Esophagus squamous epithelium (tissue), 5 donors: ENCODE measurements around the gene SEC31A. TPM values are rescaled to one million over a fixed set of nuclear protein-coding genes. Genes with fewer than 3 reads are reported as not detected.

Source experiments
- DNase-seq: peaks from one replicate; lab custom pipeline; 2025; lab: John Stamatoyannopoulos, UW
- H3K27ac ChIP-seq, 4 donors: fragments of 200-600 bp; sonication (generic); one replicate each; pipeline ENCODE4 v1.5.1; 2016 to 2019; ENCODE audit warnings: mild to moderate bottlenecking in 1 of 4
- H3K27me3 ChIP-seq, 4 donors: fragments of 200-600 bp; sonication (generic); 1 replicate in 3 of 4; 2 replicates in 1 of 4; pipeline versions ENCODE4 v1.5.1 to v1.6.0; 2017 to 2021; ENCODE audit warnings: antibody characterized with exemption in 1 of 4
- H3K36me3 ChIP-seq, 3 donors: fragments of 200-600 bp; sonication (generic); one replicate each; pipeline ENCODE4 v1.5.1; 2016 to 2019
- H3K4me1 ChIP-seq, 3 donors: fragments of 200-600 bp; sonication (generic); one replicate each; pipeline ENCODE4 v1.5.1; 2017 to 2019
- H3K4me3 ChIP-seq, 4 donors: fragments of 200-600 bp; sonication (generic); 1 replicate in 3 of 4; 2 replicates in 1 of 4; pipeline ENCODE4 v1.5.1; 2016 to 2019; ENCODE audit warnings: mild to moderate bottlenecking in 2 of 4, moderate library complexity in 1 of 4
- H3K9me3 ChIP-seq, 3 donors: fragments of 200-600 bp; sonication (generic); one replicate each; pipeline ENCODE4 v1.5.1; 2016 to 2019
- POLR2A ChIP-seq, 4 donors: fragments of 450-650 bp; IDR thresholded peaks; one replicate each; pipeline ENCODE4 v1.6.1; 2017; ENCODE audit warnings: antibody characterized with exemption in 4 of 4, mild to moderate bottlenecking in 4 of 4, moderate library complexity in 3 of 4
- WGBS, 2 donors: methylation state at CpG; one replicate each; pipeline ENCODE4 v1.1.5; 2018; 5-methylcytosine and 5-hydroxymethylcytosine counted together
- intact Hi-C: fragments of 100-400 bp; cut with DNase I; formaldehyde crosslinking; loops from one replicate; pipeline ENCODE4 v1.15.0; 2022
- total RNA-seq, 4 donors: library from RNA; depleted of rRNA; stranded (reverse); fragments of >200 nt; gene quantifications; one replicate each; pipeline ENCODE4 v1.1.0, GENCODE V29; 2016
- TF ChIP-seq, protein P1 (sequence below), 6 experiments: fragments of 450-650 bp in 4 of 6; fragments of 200-600 bp in 2 of 6; sonication (generic) in 2 of 6; IDR thresholded peaks; one replicate each; pipeline ENCODE4 v1.5.1; 2016 to 2019; ENCODE audit warnings: antibody characterized with exemption in 6 of 6, mild to moderate bottlenecking in 4 of 6, moderate library complexity in 4 of 6
- donor health status: DM: yes; HTN: yes; CAD: no.

The SEC31A gene, protein sequence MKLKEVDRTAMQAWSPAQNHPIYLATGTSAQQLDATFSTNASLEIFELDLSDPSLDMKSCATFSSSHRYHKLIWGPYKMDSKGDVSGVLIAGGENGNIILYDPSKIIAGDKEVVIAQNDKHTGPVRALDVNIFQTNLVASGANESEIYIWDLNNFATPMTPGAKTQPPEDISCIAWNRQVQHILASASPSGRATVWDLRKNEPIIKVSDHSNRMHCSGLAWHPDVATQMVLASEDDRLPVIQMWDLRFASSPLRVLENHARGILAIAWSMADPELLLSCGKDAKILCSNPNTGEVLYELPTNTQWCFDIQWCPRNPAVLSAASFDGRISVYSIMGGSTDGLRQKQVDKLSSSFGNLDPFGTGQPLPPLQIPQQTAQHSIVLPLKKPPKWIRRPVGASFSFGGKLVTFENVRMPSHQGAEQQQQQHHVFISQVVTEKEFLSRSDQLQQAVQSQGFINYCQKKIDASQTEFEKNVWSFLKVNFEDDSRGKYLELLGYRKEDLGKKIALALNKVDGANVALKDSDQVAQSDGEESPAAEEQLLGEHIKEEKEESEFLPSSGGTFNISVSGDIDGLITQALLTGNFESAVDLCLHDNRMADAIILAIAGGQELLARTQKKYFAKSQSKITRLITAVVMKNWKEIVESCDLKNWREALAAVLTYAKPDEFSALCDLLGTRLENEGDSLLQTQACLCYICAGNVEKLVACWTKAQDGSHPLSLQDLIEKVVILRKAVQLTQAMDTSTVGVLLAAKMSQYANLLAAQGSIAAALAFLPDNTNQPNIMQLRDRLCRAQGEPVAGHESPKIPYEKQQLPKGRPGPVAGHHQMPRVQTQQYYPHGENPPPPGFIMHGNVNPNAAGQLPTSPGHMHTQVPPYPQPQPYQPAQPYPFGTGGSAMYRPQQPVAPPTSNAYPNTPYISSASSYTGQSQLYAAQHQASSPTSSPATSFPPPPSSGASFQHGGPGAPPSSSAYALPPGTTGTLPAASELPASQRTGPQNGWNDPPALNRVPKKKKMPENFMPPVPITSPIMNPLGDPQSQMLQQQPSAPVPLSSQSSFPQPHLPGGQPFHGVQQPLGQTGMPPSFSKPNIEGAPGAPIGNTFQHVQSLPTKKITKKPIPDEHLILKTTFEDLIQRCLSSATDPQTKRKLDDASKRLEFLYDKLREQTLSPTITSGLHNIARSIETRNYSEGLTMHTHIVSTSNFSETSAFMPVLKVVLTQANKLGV
- total RNA-seq = 100 to 1,000 TPM in 3 of 4 donors, 10 to 100 TPM in 1; 88.8 to 161 (median 128) TPM

DNA sequence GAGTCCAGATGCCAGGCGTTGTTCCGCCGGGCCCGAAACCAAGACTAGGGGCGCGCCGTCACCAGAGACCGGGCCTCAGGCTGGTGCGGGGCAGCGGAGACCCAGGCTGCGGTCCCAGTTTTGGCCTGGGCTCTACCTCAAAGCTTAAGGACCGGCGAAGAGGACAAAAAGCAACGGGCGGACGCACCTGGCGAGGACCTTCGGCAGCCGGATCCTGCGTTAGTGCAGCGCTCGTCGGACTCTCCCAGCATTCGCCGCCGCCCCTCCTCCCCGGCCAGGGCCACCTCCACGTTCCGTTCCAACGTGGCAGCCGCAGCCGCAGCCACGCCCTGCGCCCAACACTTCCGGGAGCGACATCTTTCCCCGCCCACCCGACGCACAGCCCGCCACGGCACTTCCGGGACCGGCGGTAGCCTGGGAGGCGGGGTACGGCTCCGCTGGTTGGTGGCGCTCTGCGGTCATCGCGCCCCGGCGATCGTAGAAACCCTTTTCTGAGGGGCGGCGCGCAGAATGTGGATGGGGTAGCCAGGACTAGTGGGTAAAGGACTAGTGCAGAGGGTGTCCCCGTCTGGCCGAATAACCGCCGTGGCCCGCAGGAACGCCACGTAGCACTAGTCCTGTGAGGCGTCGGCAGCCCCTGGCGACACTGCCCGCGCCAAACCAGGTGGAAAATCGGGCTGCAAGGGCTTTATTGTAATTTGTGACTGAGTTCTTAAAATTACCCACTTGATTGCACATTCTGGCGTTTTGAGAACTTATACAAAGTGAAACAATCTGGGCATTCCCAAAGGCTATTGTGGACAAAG is at the start of gene SEC31A:
Gene SEC31A, minus strand, starts transcription at position 253 of the 806 bp plus-strand sequence. CDS start 9,217 bp downstream, outside the sequence.
- peak; percentile 75 for DNase-seq
- H3K27ac ChIP-seq = peak within 1 kb of the TSS; percentile 95 to 99 (median 97)
- H3K4me1 ChIP-seq = peaks cover 0 to 59% (median 14%) of the 10 kb centered on the region in 3 donors
- H3K9me3 ChIP-seq = no peaks in the 10 kb centered on the region
- peak in 3 of 4 donors; percentile 87 to 96 (median 87) for TF ChIP-seq POLR2A (IDR thresholded peaks at IDR 0.05)
- TF ChIP-seq, protein P1, sequence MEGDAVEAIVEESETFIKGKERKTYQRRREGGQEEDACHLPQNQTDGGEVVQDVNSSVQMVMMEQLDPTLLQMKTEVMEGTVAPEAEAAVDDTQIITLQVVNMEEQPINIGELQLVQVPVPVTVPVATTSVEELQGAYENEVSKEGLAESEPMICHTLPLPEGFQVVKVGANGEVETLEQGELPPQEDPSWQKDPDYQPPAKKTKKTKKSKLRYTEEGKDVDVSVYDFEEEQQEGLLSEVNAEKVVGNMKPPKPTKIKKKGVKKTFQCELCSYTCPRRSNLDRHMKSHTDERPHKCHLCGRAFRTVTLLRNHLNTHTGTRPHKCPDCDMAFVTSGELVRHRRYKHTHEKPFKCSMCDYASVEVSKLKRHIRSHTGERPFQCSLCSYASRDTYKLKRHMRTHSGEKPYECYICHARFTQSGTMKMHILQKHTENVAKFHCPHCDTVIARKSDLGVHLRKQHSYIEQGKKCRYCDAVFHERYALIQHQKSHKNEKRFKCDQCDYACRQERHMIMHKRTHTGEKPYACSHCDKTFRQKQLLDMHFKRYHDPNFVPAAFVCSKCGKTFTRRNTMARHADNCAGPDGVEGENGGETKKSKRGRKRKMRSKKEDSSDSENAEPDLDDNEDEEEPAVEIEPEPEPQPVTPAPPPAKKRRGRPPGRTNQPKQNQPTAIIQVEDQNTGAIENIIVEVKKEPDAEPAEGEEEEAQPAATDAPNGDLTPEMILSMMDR (IDR thresholded peaks at IDR 0.05) = peak in 2 of 6 experiments; percentile 5 to 23
- H3K4me3 ChIP-seq = peak within 1 kb of the TSS; percentile 76 to 97 (median 80)
- WGBS, 2 donors = 0% methylated on average over 1 to 7 of the region's 71 CpGs
- H3K36me3 ChIP-seq = peaks cover 0 to 30% (median 5%) of the 10 kb centered on the region in 3 donors
- H3K27me3 ChIP-seq = no peaks in the 10 kb centered on the region
- intact Hi-C loops = no loop called here

DNA sequence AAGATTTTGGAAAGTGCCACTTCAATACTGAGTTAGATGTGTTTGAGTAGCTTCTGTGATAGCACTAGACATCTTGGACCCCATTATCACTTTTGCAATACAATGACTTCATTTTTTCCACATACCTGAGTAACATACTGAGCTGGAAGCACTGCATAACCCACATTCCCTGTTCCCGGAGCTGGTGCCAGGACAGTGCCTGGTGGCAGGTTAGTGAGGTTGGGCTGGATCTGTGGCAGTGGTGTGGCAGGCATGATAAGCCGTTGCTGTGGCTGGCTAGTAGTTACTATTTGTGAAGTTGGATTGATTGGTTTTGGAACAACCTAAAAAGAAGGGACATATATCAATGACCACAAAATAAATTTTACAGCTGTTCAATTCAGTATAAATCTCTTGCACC is 48.5 kb upstream of the SEC31A start:
- no peak for TF ChIP-seq POLR2A (IDR thresholded peaks at IDR 0.05)
- TF ChIP-seq, protein P1 (IDR thresholded peaks at IDR 0.05) = no peak
- WGBS, 2 donors = 87 to 88% methylated on average over 2 of the region's 2 CpGs
- intact Hi-C loops = no loop called here
- no peak for DNase-seq
- Histone ChIP-seq H3K27ac (no peak overlapping the region), H3K27me3 (no peaks in the 10 kb centered on the region), H3K4me3 (no peak overlapping the region), H3K9me3 (no peaks in the 10 kb centered on the region), H3K4me1 (no peaks in the 10 kb centered on the region), H3K36me3 (peaks cover 0 to 82% (median 0%) of the 10 kb centered on the region in 3 donors)

DNA sequence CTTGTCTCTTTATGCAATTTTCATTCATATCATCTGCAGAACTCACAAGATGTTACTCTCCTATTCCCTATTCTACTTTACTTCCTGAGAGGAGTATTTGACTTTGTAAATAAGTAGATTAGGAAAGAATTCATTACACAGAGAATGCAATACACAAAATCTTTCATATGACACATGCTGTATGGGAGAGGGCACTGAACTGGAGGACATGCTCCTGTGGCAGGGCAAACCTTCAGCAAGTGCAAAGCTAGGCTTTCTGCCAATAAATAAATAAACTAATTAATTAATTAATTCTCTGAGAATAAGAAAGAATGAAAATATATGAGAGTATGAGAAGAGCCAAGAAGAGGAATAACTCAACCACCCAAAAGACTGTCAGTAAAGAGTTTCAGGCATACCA is 43.5 kb upstream of the SEC31A start:
- no peak for TF ChIP-seq POLR2A (IDR thresholded peaks at IDR 0.05)

DNA sequence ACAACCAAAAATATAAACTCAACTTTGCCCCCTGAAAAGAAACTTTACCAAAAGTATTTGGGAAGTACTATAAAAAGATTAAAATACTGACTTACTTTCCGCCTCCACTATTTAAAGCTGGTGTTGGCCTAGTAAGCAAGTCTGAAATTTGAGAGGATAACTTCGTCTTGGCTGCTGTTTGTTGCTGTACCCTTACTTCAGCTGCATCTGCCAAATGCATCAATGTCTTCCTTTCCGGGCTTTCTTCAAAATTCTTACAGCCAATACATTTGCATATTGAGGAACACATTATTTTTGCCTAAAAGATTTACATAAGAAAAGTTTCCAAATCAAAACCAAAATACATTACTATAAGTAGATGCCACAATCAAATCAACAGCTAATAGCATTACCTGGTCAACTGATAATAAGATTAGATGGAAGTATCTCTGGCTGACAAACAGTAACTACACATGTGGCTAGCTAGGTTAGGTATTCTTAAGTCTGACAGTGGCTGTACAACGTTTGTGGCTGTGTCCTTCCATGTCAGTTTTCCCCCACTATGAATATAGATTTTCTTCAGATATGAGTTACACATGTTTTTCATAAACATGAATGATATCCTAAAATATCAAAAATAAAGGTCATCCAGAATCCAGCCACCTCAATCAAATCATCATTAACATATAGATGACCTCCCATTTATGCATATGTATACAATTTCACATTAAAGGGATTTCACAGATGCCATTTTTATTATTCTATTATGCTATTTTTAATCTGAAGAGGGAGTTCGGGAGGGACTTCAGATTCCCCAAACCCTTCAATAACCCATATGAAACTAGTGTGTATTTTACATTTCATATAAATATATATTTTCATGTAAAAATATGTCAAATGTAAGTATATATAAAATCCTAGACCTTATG is 40.1 kb upstream of the SEC31A start:
- Histone ChIP-seq H3K9me3 (no peaks in the 10 kb centered on the region), H3K4me3 (no peak overlapping the region), H3K4me1 (no peaks in the 10 kb centered on the region), H3K27me3 (no peaks in the 10 kb centered on the region), H3K27ac (no peak overlapping the region), H3K36me3 (peaks cover 0 to 83% (median 0%) of the 10 kb centered on the region in 3 donors)
- WGBS, 2 donors = 80 to 82% methylated on average over 5 of the region's 5 CpGs
- intact Hi-C loops = no loop called here
- TF ChIP-seq, protein P1 (IDR thresholded peaks at IDR 0.05) = no peak
- no peak for TF ChIP-seq POLR2A (IDR thresholded peaks at IDR 0.05)
- no peak for DNase-seq

More for the DNA sequence above, 43.5 kb upstream of the SEC31A start:
- H3K27me3 ChIP-seq = no peaks in the 10 kb centered on the region
- DNase-seq = no peak
- no peak overlapping the region for H3K4me3 ChIP-seq
- H3K27ac ChIP-seq = no peak overlapping the region
- H3K4me1 ChIP-seq = no peaks in the 10 kb centered on the region
- H3K9me3 ChIP-seq = no peaks in the 10 kb centered on the region
- intact Hi-C loops = no loop called here
- H3K36me3 ChIP-seq = peaks cover 0 to 93% (median 0%) of the 10 kb centered on the region in 3 donors
